HepG2 (cell line): ENCODE results near the gene ERMAP.

Experiments
- ZBTB44 ChIP-seq: sonication (generic); formaldehyde crosslinking; IDR thresholded peaks from 2 replicates; pipeline ENCODE4 v1.4.0; 2020; ENCODE audit warnings: missing genetic modification reagents
- ZNF619 ChIP-seq: sonication (generic); formaldehyde crosslinking; IDR thresholded peaks from 2 replicates; pipeline ENCODE4 v1.4.0; 2020; ENCODE audit warnings: mild to moderate bottlenecking, missing genetic modification reagents

GRCh38 chr1:42848823-42849537 is 32.1 kb downstream of the ERMAP start:
- TF ChIP-seq ZNF619 (CRISPR knock-in tag) (no peak), ZBTB44 (no peak)
